ENCODE measurements around the gene CD101. TPM values are rescaled to one million over a fixed set of nuclear protein-coding genes. Genes with fewer than 3 reads are reported as not detected.

Gene CD101
- total and polyA plus RNA-seq, 2 of the 8 experiments (the other 6 are each of a cell fraction or from before 2014, with no cell fraction given) = 1.1 to 1.2 TPM

GRCh38 chr1:117013309-117013858 is 11.8 kb downstream of the CD101 start (continued):
- TF ChIP-seq CHD7 (IDR thresholded peaks at IDR 0.05; ENCODE audit: insufficient replicate concordance, low read length) = no peak
- TF ChIP-seq SIX5 (IDR thresholded peaks at IDR 0.05; ENCODE audit: low read depth, low read length) = no peak
- no peak for TF ChIP-seq EZH2 (IDR thresholded peaks at IDR 0.05; ENCODE audit: low read depth, low read length, severe bottlenecking)
- no peak for TF ChIP-seq KDM1A (IDR thresholded peaks at IDR 0.05; ENCODE audit: borderline replicate concordance, low read length)
- TF ChIP-seq KDM5A (IDR thresholded peaks at IDR 0.05; ENCODE audit: low read length) = no peak
- no peak for TF ChIP-seq POLR2A (IDR thresholded peaks at IDR 0.05; ENCODE audit: control extremely low read depth in 1 of 2, low read depth in 2 of 2, low read length in 2 of 2)
- no peak for TF ChIP-seq JUND (IDR thresholded peaks at IDR 0.05; ENCODE audit: low read length)
- no peak for TF ChIP-seq TAF7 (optimal IDR thresholded peaks at IDR 0.05; ENCODE audit: borderline replicate concordance, low read depth, low read length)
- TF ChIP-seq SP4 (IDR thresholded peaks at IDR 0.05; ENCODE audit: low read length) = no peak
- TF ChIP-seq EGR1 (IDR thresholded peaks at IDR 0.05; ENCODE audit: borderline replicate concordance, low read depth, low read length) = no peak
- no peak for TF ChIP-seq HDAC6 (IDR thresholded peaks at IDR 0.05; ENCODE audit: low read depth, low read length)
- no peak for TF ChIP-seq POLR2AphosphoS5 (IDR thresholded peaks at IDR 0.05; ENCODE audit: low read depth, low read length)
